ENCODE measurements around the gene INPP4B.

The INPP4B gene

DNA sequence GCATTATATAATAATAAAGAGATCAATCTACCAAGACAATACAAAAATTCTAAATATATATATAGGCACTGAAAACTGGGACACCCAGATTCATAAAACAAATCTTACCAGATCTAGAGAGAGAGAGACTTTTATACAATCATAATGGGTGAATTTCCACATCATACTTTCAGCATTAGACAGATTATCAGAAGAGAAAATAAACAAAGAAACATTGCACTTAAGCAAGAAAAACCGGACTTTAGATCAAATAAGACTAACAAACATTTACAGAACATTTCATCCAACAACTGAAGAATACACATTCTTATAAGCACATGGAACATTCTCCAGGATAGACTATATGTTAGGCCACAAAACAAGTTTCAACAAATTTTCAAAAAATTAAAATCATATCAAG, 245.1 kb downstream of the INPP4B start:
- no peak for DNase-seq (ENCODE audit: low read depth, low spot score)
- POLR2A ChIA-PET, result no interaction called here
- CTCF ChIA-PET, result no interaction called here
- TF ChIP-seq, protein P1, sequence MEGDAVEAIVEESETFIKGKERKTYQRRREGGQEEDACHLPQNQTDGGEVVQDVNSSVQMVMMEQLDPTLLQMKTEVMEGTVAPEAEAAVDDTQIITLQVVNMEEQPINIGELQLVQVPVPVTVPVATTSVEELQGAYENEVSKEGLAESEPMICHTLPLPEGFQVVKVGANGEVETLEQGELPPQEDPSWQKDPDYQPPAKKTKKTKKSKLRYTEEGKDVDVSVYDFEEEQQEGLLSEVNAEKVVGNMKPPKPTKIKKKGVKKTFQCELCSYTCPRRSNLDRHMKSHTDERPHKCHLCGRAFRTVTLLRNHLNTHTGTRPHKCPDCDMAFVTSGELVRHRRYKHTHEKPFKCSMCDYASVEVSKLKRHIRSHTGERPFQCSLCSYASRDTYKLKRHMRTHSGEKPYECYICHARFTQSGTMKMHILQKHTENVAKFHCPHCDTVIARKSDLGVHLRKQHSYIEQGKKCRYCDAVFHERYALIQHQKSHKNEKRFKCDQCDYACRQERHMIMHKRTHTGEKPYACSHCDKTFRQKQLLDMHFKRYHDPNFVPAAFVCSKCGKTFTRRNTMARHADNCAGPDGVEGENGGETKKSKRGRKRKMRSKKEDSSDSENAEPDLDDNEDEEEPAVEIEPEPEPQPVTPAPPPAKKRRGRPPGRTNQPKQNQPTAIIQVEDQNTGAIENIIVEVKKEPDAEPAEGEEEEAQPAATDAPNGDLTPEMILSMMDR (IDR thresholded peaks at IDR 0.05; ENCODE audit: insufficient read depth, low read length, missing control alignments), result no peak
- H3K4me3 ChIP-seq (ENCODE audit: low read depth, low read length), result no peak overlapping the region

GRCh38 chr4:142598132-142598531, 248.0 kb downstream of the INPP4B start:
- H3K4me3 ChIP-seq (ENCODE audit: low read depth, low read length), result no peak overlapping the region
- DNase-seq (ENCODE audit: low read depth, low spot score), result no peak
- POLR2A ChIA-PET, result no interaction called here
- CTCF ChIA-PET, result no interaction called here
- TF ChIP-seq, protein P1 (IDR thresholded peaks at IDR 0.05; ENCODE audit: insufficient read depth, low read length, missing control alignments), result no peak

- TF ChIP-seq, protein P1 (IDR thresholded peaks at IDR 0.05; ENCODE audit: insufficient read depth, low read length, missing control alignments), result no peak
- CTCF ChIA-PET, result no interaction called here
- POLR2A ChIA-PET, result no interaction called here
- DNase-seq (ENCODE audit: low read depth, low spot score), result no peak
- H3K4me3 ChIP-seq (ENCODE audit: low read depth, low read length), result no peak overlapping the region
Measured at GRCh38 chr4:142596595-142596994, 249.5 kb downstream of the INPP4B start.

DNA sequence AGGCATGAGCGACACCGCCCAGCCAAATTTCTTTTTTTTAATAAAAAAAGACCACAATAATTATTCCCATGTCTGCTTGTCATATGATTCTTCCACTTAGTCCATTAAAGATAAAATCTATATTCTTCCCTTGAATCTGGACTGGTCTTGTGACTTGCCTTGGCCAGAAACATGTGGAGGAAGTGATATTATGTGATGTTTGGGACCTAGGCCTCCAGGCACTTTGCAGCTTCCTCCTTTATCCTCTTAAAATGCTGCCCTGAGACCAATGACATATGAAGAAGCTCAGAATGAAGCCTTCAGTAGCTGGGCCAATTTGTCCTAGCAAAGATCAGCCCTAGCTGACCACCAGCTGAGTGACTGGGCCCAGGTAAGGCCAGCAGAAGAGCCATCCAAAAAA, 250.0 kb downstream of the INPP4B start:
- CTCF ChIA-PET, result no interaction called here
- DNase-seq (ENCODE audit: low read depth, low spot score), result no peak
- TF ChIP-seq, protein P1 (IDR thresholded peaks at IDR 0.05; ENCODE audit: insufficient read depth, low read length, missing control alignments), result no peak
- POLR2A ChIA-PET, result no interaction called here
- no peak overlapping the region for H3K4me3 ChIP-seq (ENCODE audit: low read depth, low read length)

DNA sequence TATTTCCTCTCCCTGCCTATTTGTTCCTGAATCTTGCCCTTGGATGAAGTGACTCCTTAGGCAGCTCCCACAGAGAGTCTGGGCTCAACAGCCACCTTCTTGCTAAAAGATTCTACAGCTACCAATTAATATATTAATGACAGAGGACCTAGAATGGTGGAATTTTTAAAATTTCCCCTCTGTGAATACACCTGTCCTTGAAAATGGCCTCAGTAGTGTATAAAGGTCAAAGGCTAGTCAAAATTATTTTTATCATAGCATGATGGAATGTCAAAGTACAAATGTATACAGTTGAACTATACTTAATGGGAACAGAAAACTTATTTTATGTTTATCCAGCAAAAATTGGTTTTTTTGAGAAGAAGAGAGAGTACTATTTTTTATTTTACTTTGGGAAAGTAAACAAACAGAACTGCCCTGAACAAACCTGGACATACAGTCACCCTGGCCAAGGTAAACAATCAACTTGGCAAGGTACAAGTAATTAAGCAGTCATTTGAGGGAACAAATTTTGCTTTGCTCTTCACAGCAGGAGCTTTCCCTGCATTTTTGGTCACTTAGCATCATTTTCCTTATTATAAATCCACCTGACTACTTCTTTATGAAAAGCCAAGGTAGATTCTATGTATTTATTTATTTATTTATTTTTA, 250.8 kb downstream of the INPP4B start:
- TF ChIP-seq, protein P1 (IDR thresholded peaks at IDR 0.05; ENCODE audit: insufficient read depth, low read length, missing control alignments), result no peak
- CTCF ChIA-PET, result no interaction called here
- POLR2A ChIA-PET, result no interaction called here

GRCh38 chr4:142585411-142585810, 260.7 kb downstream of the INPP4B start:
- TF ChIP-seq, protein P1 (IDR thresholded peaks at IDR 0.05; ENCODE audit: insufficient read depth, low read length, missing control alignments), result no peak
- H3K4me3 ChIP-seq (ENCODE audit: low read depth, low read length), result no peak overlapping the region
- ChIA-PET POLR2A (no interaction called here), CTCF (no interaction called here)
- DNase-seq (ENCODE audit: low read depth, low spot score), result no peak

More for the DNA sequence above, 250.8 kb downstream of the INPP4B start:
- no peak for DNase-seq (ENCODE audit: low read depth, low spot score)
- H3K4me3 ChIP-seq (ENCODE audit: low read depth, low read length), result no peak overlapping the region

Measured in AG04449 (cell line).